Neural cell (in vitro differentiated cells): ENCODE measurements around the gene ARID1B. TPM values are rescaled to one million over a fixed set of nuclear protein-coding genes. Genes with fewer than 3 reads are reported as not detected.
"Not testable (repeated sequence)": the region's sequence is repeated elsewhere in the genome, so short reads cannot be mapped to it uniquely, and the experiment has no call there.

Source experiments
- H2AFZ ChIP-seq: fragments of 200-600, 300-800 bp; sonication (generic), shearing (Covaris generic); 2 replicates; pipeline ENCODE4 v1.6.0; 2014; ENCODE audit warnings: low read depth, mild to moderate bottlenecking, antibody characterized with exemption, low read length, moderate library complexity
- H3F3A ChIP-seq: fragments of 200-600 bp; shearing (Covaris generic); 2 replicates; pipeline ENCODE4 v1.6.1; 2016; ENCODE audit warnings: mild to moderate bottlenecking, moderate library complexity, mixed read lengths, antibody characterized with exemption, low read length; ENCODE audit not compliant: insufficient read depth, poor library complexity, severe bottlenecking
- H3K27ac ChIP-seq: fragments of 200-600, 300-800 bp; sonication (generic), shearing (Covaris generic); 2 replicates; pipeline ENCODE4 v1.5.1; 2014; ENCODE audit warnings: mild to moderate bottlenecking, low read length, moderate library complexity
- H3K27me3 ChIP-seq: fragments of 300-800, 200-600 bp; sonication (generic), shearing (Covaris generic); 2 replicates; pipeline ENCODE4 v1.6.0; 2014; ENCODE audit warnings: mild to moderate bottlenecking, low read depth, low read length, moderate library complexity; ENCODE audit not compliant: insufficient read depth
- H3K36me3 ChIP-seq: fragments of 300-800, 200-600 bp; sonication (generic), shearing (Covaris generic); 2 replicates; pipeline ENCODE4 v1.5.1; 2014; ENCODE audit warnings: mild to moderate bottlenecking, antibody characterized with exemption, low read length, moderate library complexity; ENCODE audit not compliant: insufficient read depth
- H3K4me2 ChIP-seq: fragments of 300-800, 200-600 bp; sonication (generic), shearing (Covaris generic); 2 replicates; pipeline ENCODE4 v1.6.0; 2014; ENCODE audit warnings: mild to moderate bottlenecking, low read length
- H3K4me3 ChIP-seq: fragments of 300-800, 200-600 bp; sonication (generic), shearing (Covaris generic); 2 replicates; pipeline ENCODE4 v1.5.1; 2014; ENCODE audit warnings: mild to moderate bottlenecking, low read length, moderate library complexity
- H3K79me2 ChIP-seq: fragments of 200-600 bp; shearing (Covaris generic); replicated peaks from 2 replicates; pipeline ENCODE4 v1.6.0; 2014; ENCODE audit warnings: mild to moderate bottlenecking, low read length, moderate library complexity; ENCODE audit not compliant: insufficient read depth
- H3K9ac ChIP-seq: fragments of 300-800, 200-600 bp; sonication (generic), shearing (Covaris generic); 2 replicates; pipeline ENCODE4 v1.6.1; 2016; ENCODE audit warnings: mild to moderate bottlenecking, low read length, mixed read lengths
- H3K9me2 ChIP-seq: fragments of 200-600 bp; shearing (Covaris generic); 2 replicates; pipeline ENCODE4 v1.6.1; 2016; ENCODE audit warnings: mild to moderate bottlenecking, low read length, mixed read lengths; ENCODE audit not compliant: insufficient read depth
- H3K9me3 ChIP-seq: fragments of 200-600, 300-800 bp; sonication (generic), shearing (Covaris generic); 2 replicates; pipeline ENCODE4 v1.6.1; 2016; ENCODE audit warnings: mild to moderate bottlenecking, mixed run types, low read length, moderate library complexity, mixed read lengths
- H4K20me1 ChIP-seq: fragments of 200-600 bp; shearing (Covaris generic); 2 replicates; pipeline ENCODE4 v1.6.1; 2016; ENCODE audit warnings: mild to moderate bottlenecking, mixed run types; ENCODE audit not compliant: insufficient read depth
- EP300 ChIP-seq: fragments of 450-650 bp; conservative IDR thresholded peaks from 2 replicates; pipeline ENCODE4 v1.6.1; 2014; ENCODE audit warnings: antibody characterized with exemption, mild to moderate bottlenecking, moderate library complexity; ENCODE audit not compliant: poor library complexity, severe bottlenecking
- EZH2 ChIP-seq: fragments of 200-600, 300-800 bp; shearing (Covaris generic), sonication (generic); IDR thresholded peaks from 2 replicates; pipeline ENCODE4 v1.6.1; 2014; ENCODE audit warnings: antibody characterized with exemption, low read length, borderline replicate concordance, mild to moderate bottlenecking; ENCODE audit not compliant: insufficient read depth, poor library complexity, severe bottlenecking
- MXI1 ChIP-seq: fragments of 450-650 bp; conservative IDR thresholded peaks from 2 replicates; pipeline ENCODE4 v1.6.1; 2014; ENCODE audit warnings: antibody characterized with exemption, mild to moderate bottlenecking; ENCODE audit not compliant: poor library complexity, severe bottlenecking
- POLR2AphosphoS5 ChIP-seq: IDR thresholded peaks from 2 replicates; pipeline ENCODE4 v1.6.1; 2012
- RAD21 ChIP-seq: fragments of 450-650 bp; conservative IDR thresholded peaks from 2 replicates; pipeline ENCODE4 v1.6.1; 2014; ENCODE audit warnings: antibody characterized with exemption, mild to moderate bottlenecking, moderate library complexity
- SMC3 ChIP-seq: fragments of 450-650 bp; conservative IDR thresholded peaks from 2 replicates; pipeline ENCODE4 v1.6.1; 2014; ENCODE audit warnings: antibody characterized with exemption, mild to moderate bottlenecking, moderate library complexity; ENCODE audit not compliant: poor library complexity
- TAF1 ChIP-seq: IDR thresholded peaks from 2 replicates; pipeline ENCODE4 v1.6.1; 2012; ENCODE audit warnings: low read depth
- polyA plus RNA-seq: library from polyadenylated mRNA; depleted of rRNA; stranded (reverse); fragments of >200 nt; gene quantifications from 2 replicates; pipeline ENCODE4 v1.2.3, GENCODE V29; 2014
- TF ChIP-seq, protein P1 (sequence below): IDR thresholded peaks from 2 replicates; pipeline ENCODE4 v1.6.1; 2012; ENCODE audit warnings: borderline replicate concordance
- TF ChIP-seq, protein P2 (sequence below): fragments of 450-650 bp; IDR thresholded peaks from 2 replicates; pipeline ENCODE4 v1.5.1; 2014; ENCODE audit warnings: antibody characterized with exemption, mild to moderate bottlenecking, moderate library complexity; ENCODE audit not compliant: poor library complexity, severe bottlenecking

Gene ARID1B
- polyA plus RNA-seq, 1 donor from 2014 or later = 35.0 TPM

DNA sequence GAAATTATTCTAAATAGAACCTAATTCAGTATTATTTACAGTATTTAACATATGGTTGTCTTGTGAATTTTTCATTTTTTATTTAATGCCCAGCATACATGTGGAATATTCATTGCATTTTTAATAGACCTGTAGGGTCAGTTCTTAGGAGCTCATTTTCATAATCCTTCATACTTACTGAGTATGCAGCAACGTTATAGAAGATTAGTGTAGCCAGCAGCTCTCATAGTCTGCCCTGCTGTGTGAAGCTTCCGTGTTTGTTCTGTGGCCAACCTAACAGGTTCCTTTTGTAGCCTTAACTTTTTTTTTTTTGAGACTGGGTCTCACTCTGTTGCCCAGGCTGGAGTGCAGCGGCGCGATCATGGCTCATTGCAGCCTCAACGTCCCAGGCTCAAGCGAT is 261.4 kb downstream of the ARID1B start:
- no peak overlapping the region for H3K4me2 ChIP-seq
- no peaks in the 10 kb centered on the region for H3F3A ChIP-seq
- peaks cover 14% of the 10 kb centered on the region for H4K20me1 ChIP-seq
- H3K4me3 ChIP-seq = no peak overlapping the region
- H3K9me3 ChIP-seq = no peaks in the 10 kb centered on the region
- TF ChIP-seq MXI1 = no peak
- no peak for TF ChIP-seq POLR2AphosphoS5
- TF ChIP-seq EP300 = no peak
- peaks cover 17% of the 10 kb centered on the region for H3K79me2 ChIP-seq
- H3K9ac ChIP-seq = no peak overlapping the region
- H2AFZ ChIP-seq = no peak overlapping the region
- no peak overlapping the region for H3K27ac ChIP-seq
- H3K36me3 ChIP-seq = no peaks in the 10 kb centered on the region
- no peaks in the 10 kb centered on the region for H3K9me2 ChIP-seq
- no peaks in the 10 kb centered on the region for H3K27me3 ChIP-seq

DNA sequence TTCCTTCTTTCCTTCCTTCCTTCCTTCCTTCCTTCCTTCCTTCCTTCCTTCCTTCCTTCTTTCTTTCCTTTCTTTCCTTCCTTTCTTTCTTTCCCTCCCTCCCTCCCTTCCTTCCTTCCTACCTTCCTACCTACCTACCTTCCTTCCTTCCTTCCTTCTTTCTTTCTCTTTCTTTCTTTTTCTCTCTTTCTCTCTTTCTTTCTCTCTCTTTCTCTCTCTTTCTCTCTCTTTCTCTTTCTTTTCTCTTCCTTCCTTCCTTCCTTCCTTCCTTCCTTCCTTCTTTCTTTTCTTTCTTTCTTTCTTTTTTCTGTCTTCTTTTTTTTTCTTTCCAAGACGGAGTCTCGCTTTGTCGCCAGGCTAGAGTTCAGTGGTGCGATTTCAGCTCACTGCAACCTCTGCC is 262.5 kb downstream of the ARID1B start:
- not testable (repeated sequence) for H3F3A ChIP-seq, H3K9me3 ChIP-seq, H3K4me2 ChIP-seq, H3K9me2 ChIP-seq, H3K4me3 ChIP-seq, H3K79me2 ChIP-seq, H3K9ac ChIP-seq, H4K20me1 ChIP-seq, H3K36me3 ChIP-seq, H3K27ac ChIP-seq, H2AFZ ChIP-seq, H3K27me3 ChIP-seq

DNA sequence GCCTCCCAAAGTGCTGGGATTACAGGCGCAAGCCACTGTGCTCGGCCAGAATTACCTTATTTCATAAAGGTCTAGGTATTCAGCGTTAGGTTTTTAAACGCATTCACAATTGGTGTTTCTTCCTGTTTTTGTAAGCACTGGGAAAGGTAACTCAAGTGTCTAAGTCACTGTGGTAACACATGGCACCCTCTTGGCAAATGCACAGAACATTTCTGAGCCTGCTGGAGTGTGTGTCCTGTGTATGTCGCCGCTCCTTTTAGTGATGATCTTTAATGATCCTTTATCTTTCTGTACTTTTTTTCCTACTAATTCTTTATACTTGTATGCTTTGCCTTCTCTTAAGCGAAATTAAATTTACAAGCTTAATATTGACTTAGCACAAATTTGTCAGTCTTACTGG is 263.0 kb downstream of the ARID1B start:
- TF ChIP-seq, protein P1, sequence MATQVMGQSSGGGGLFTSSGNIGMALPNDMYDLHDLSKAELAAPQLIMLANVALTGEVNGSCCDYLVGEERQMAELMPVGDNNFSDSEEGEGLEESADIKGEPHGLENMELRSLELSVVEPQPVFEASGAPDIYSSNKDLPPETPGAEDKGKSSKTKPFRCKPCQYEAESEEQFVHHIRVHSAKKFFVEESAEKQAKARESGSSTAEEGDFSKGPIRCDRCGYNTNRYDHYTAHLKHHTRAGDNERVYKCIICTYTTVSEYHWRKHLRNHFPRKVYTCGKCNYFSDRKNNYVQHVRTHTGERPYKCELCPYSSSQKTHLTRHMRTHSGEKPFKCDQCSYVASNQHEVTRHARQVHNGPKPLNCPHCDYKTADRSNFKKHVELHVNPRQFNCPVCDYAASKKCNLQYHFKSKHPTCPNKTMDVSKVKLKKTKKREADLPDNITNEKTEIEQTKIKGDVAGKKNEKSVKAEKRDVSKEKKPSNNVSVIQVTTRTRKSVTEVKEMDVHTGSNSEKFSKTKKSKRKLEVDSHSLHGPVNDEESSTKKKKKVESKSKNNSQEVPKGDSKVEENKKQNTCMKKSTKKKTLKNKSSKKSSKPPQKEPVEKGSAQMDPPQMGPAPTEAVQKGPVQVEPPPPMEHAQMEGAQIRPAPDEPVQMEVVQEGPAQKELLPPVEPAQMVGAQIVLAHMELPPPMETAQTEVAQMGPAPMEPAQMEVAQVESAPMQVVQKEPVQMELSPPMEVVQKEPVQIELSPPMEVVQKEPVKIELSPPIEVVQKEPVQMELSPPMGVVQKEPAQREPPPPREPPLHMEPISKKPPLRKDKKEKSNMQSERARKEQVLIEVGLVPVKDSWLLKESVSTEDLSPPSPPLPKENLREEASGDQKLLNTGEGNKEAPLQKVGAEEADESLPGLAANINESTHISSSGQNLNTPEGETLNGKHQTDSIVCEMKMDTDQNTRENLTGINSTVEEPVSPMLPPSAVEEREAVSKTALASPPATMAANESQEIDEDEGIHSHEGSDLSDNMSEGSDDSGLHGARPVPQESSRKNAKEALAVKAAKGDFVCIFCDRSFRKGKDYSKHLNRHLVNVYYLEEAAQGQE = no peak
- TF ChIP-seq EZH2 (no peak), POLR2AphosphoS5 (no peak), TAF1 (no peak), EP300 (no peak), MXI1 (no peak), RAD21 (no peak), SMC3 (no peak)
- TF ChIP-seq, protein P2, sequence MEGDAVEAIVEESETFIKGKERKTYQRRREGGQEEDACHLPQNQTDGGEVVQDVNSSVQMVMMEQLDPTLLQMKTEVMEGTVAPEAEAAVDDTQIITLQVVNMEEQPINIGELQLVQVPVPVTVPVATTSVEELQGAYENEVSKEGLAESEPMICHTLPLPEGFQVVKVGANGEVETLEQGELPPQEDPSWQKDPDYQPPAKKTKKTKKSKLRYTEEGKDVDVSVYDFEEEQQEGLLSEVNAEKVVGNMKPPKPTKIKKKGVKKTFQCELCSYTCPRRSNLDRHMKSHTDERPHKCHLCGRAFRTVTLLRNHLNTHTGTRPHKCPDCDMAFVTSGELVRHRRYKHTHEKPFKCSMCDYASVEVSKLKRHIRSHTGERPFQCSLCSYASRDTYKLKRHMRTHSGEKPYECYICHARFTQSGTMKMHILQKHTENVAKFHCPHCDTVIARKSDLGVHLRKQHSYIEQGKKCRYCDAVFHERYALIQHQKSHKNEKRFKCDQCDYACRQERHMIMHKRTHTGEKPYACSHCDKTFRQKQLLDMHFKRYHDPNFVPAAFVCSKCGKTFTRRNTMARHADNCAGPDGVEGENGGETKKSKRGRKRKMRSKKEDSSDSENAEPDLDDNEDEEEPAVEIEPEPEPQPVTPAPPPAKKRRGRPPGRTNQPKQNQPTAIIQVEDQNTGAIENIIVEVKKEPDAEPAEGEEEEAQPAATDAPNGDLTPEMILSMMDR = no peak
- Histone ChIP-seq H3K79me2 (peaks cover 2% of the 10 kb centered on the region), H3K36me3 (no peaks in the 10 kb centered on the region), H3K9ac (no peak overlapping the region), H2AFZ (no peak overlapping the region), H3K27me3 (no peaks in the 10 kb centered on the region), H3K27ac (no peak overlapping the region), H3F3A (no peaks in the 10 kb centered on the region), H3K4me3 (no peak overlapping the region), H3K9me3 (no peaks in the 10 kb centered on the region), H4K20me1 (no peaks in the 10 kb centered on the region), H3K9me2 (no peaks in the 10 kb centered on the region), H3K4me2 (no peak overlapping the region)
